NCI-H2107 (cell line): ENCODE results near the gene MEX3C.

Experiments used
- DNase-seq: peaks from one replicate; lab custom pipeline; 2025; lab: John Stamatoyannopoulos, UW

MEX3C gene

DNA sequence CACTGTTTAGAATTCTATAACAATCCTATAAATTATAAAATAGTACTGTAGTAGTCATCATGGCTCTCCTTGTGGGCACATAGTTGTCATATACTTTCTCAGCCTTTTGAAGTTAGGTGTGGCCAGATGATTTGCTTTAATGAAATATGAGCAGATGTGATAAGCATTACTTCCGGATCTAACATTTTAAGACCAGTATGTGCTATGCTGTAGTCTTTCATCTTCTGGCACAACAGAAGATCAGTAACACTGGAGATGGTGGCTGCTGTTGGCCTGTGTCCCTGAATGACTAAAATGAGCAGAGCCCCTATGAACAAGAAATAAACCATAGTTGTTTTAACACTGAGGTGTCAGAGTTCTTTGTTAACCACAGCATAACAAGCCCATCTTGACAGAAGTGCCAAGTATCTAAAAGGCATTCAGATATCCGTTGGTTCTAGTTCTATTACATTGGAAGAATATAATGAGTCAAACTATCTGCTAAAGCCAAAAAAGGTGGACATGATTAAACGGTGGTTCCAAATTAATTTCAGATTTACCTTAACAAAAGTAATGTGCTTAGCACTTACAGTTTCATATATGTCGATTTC lies 6.3 kb downstream of the MEX3C start:
- DNase-seq = no peak

DNA sequence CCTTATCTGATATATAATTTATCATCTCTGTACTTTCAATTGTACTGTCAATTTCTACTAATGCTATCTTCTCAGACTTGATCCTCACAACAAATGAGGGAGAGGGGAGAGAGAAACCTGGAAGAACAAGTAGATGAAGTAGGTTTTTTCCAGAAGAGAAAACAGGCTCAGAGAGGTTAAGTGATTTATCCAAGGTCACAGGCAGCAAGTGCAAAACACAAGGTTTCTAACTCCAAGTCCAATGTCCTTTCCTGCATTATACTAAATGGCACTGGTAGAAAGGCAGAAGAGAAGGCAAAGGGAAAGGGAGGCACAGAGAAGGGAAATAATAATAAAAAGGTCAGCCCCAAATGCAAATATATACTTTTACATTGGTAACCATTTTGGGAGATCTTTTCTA lies 7.5 kb downstream of the MEX3C start:
- DNase-seq = no peak

DNA sequence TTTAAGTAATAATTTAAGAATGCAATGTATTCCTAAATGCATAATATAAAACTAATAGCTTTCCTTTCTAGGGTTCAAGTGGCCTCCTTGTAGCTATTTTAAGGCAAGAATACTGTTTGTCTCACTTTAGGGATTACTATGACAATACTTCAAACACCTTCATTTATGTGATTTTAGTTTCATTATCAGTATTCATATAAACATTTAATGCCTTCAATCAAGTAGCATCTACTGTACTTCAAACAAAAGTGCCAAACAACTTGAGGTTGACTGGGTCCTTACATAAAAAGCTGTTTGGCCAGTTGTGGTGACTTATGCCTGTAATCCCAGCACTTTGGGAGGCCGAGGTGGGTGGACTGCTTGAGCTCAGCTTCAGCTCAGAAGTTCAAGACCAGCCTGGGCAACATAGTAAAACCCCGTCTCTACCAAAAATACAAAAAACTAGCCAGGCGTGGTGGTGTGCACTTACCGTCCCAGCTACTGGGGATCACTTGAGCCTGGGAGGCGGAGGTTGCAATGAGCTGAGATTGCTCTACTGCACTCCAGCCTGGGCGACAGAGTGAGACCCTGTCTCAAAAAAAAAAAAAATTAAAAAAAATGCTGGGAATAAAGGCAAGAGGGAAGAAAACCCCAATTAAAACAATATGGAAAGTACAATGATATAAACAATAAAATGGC lies 9.3 kb downstream of the MEX3C start:
- DNase-seq = no peak

DNA sequence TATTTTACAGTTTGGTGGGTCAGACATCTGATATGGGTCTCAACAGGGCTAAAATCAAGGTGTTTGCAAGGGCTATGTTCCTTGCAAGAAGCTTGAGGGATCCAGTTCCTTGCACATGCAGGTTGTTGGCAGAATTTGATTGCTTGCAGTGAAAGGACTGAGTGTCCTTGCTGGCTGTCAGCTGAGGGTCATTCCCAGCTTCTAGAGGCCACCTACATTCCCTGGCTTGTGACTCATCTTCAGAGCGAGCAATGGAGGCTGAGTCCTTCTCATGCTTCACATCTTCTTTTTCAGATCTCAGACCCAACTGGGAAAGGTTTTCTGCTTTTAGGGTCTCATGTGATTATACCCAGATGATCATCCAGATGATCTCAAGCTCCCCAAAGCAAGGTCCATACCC lies 12.4 kb downstream of the MEX3C start:
- no peak for DNase-seq

DNA sequence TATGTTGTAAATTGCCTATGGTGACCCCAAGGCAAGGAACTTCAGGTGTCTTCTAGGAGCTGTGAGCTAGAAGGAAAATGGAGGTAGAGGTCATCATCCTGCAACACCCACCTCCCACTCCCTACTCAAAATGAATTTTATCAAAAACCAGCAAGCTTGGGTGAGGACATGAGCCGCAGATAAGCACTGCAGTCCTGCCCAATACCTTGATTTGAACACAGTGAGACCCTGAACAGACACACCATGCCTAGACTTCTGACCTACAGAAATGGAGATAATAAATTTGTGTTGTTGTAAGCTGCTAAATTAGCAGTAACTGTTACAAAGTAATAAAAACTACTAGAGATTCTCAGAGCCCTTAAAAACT lies 13.4 kb downstream of the MEX3C start:
- DNase-seq = no peak

DNA sequence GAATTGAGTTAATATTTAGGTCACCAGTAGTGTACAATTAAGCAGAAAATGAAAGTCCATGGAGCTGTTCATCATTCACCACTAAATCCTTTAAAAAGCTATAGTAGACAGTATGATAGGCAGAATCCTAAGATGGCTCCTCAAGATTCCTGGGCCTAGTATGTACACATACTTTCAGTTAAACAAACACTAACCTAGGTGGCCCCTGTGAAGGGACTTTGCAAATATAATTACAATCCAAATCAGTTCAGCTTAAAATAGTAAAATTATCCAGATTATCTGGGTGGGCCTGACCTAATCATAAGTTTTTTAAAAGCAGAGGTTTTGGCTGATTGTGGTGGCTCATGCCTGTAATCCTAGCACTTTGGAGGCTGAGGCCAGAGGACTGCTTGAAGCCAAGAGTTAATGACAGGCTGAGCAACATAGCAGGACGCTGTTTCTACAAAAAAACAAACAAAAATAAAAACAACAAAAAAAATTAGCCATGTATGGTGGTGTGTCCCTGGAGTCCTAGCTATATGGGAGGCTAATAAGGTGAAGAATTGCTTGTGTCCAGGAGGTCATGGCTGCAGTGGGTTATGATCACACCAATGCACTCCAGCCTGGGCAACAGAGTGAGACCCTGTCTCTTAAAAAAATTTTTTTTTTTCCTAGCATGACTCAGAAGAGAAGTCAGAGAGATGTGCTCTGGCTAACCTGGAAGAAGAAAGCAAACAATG lies 13.9 kb downstream of the MEX3C start:
- no peak for DNase-seq

DNA sequence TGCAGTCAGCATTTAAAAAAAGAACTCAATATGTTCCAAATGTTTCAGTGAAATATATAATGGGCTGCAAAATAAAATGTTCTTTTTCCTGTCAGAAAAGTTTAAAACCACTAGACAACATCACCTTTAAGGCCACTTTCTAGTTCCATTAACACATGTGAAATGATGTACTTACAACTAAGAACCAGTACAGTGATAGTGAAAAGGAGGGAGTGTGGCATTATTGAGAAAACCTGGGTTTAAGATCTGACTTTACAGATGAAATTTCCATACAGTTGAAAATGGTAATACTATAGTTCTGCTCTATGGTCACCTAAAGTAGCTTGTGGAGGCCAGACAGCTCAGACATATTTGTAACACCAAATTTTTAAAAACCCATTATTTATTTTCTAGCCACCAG lies 14.7 kb downstream of the MEX3C start:
- no peak for DNase-seq

DNA sequence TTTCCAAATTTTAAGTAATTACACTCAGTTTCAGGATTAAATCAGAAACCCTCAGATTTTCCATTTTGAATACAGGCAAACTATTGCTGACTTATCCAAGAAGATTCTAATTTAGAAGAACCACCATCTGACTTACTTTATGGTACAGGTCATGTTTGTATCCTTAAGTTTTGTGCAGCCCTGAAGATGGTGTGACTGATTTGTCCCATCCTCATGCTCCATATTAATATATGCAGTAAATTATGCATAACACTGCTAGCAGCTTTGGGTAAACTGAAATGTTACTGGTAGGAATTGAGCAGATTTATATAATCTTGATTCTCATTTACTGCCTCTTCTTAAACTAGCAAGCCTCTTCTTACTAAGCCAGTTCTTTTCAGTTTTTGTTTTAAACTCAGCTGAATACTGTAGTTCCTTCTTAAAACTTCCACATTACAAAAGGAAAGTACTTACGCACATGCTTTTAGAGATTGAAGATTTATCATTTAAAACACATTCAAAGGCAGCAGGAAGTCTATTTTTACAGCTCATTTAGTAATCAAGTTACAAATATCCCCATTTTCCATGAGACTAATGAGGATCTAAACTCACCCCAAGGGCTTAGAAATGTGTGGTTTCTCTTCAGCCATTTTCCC lies 25.7 kb downstream of the MEX3C start:
- DNase-seq = no peak

DNA sequence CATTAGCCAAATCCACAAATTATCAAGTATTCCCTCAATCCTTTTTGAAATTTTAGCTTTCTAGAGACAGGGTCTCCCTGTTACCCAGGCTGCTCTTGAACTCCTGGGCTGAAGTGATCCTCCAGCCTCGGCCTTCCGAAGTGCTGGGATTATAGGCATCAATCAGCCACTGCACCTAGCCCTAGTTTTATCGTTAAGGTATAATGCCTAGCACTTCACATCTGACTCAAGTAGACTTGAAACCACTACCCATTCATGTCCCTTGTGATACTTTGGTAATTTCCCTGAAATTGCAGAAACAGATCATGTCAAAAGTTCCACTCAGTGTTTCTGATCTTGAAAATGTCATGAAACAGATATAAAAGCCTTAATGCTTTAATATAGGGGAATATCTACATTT lies 26.3 kb downstream of the MEX3C start:
- no peak for DNase-seq

DNA sequence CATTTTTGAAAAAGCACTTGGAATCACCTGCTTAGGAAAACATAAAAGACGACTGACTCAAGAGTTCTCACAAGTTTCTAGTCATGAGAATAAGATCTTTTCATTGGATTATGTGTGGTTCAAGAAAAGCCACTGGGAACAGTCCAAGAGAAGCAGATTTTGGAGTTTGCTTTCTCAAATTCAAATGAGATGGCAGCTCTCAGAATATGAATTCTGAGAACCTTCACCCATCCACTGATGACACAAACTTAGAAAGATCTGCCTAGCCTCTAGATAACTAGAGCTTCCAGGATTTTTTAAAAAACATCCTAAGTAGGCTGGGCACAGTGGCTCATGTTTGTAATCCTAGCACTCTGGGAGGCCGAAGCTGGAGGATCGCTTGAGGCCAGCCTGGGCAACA lies 26.8 kb downstream of the MEX3C start:
- DNase-seq = no peak

DNA sequence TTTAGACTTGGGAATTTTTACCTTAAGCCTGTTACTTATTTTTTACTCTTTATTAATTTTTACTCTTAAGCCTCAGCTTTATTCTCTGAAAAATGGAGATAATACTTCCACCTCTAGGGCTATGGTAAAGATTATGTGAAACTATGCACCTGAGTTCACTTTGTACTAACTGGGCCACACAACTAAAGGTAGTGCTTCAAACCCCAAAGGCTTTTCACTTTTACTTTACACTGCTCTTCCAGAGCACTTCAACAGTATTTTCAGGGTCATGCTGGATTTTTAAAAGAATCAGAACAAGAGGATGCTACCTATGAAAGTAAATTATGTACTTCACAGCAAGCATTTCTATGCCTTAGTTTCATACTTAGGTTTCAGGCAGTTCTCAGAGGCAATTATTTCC lies 27.8 kb downstream of the MEX3C start:
- no peak for DNase-seq

DNA sequence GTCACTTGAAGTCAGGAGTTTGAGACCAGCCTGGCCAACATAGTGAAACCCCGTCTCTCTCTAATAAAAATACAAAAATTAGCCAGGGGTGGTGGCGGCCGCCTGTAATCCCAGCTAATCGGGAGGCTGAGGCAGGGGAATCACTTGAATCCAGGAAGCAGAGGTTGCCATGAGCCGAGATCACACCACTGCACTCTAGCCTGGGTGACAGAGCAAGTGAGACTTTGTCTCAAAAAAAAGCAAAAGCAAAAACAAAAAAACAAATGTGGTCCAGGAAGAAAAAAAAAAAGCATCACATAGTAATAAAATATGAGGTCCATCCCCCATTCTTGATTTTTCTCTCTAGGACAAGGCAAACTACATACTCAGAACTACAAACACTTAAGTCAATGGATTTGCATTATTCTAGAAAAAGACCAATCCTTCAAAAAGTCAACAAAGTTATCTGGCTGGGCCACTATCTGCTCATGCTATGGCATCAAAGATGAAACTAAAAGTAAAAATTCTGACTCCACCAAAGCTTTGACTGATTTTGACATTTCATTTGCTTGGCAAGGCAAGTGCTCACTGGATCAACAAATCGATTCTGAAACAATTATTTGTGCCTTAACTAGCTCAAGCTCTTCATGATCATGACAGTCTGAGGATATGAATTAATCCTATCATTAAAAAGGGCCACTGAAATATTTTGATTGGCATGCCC lies 28.4 kb downstream of the MEX3C start:
- DNase-seq = no peak

DNA sequence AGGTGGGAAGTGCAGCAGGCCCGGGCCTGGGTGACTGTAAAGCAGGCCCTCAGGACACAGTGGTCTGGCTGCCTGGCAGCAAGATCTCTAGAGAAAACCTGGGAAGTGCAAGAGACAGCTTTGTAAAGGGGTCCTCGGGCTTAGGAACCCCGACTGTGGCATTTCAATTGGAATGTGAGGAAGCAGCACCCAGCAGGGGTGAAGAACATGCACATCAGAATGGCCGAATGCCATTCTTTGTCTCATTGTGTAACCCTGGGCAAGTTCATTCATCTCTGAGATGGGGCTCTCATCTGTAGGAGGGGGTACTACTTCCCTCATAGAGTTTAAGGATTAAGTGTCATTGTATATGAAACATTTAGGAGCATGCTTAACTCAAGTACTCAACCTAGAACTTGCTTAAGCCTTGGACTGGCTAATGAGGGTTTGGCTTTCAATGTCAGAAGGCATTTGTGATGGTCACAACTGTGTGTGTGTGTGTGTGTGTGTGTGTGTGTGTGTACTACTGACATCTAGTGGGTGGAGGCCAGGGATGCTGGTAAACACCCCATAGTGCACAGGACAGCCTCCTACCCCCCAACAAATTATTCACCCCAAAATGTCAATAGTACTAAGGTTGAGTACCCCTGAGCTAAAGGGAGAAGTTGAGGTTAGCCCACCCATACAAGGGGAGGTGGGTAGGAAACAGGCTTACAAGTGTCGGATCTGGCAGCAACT lies 29.3 kb downstream of the MEX3C start:
- no peak for DNase-seq

DNA sequence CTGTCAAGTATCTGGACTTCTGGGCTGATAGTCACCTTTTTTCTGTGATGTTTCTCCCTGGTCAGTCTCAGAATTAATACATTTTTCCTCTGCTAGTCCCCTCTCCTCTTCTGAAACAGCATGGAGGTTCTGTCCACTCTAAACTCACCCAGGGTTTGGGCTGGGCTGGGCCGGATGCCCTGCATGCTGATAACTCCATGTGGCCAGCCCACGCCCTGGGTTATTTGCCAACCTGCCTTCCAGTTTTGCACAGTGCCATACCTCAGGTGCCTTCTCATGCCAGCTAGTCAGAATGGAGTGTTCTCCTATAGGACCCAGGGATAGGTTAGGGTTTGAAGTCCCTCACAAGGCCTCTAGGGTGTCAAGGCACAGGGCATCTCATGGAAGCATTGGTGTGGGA lies 32.2 kb downstream of the MEX3C start:
- DNase-seq = no peak

DNA sequence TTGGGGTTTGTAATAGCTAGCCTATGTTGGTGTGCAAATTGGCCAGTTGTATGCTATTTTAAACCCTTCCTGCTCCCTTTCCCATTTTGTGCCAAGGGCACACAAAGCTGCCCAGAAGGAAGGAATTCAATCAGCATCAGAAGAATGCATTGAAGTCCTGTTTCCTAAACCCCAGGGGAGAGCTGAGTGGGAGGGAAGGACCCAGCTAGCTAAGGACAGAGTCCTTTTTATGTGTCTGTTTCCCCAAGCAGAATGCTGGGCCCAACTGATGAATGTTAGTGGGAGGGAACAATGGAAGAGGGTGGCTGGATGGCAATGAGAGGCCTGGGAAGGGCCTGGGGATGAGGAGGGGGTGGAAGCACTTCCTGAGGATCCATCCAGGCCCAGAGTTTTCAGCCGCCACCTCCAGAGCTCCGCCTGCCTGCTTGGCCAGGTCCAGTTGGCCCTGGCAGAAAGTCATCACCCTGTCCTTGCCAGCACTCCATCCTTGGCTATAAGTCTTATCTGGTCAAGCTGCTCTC lies 32.7 kb downstream of the MEX3C start:
- DNase-seq = no peak

DNA sequence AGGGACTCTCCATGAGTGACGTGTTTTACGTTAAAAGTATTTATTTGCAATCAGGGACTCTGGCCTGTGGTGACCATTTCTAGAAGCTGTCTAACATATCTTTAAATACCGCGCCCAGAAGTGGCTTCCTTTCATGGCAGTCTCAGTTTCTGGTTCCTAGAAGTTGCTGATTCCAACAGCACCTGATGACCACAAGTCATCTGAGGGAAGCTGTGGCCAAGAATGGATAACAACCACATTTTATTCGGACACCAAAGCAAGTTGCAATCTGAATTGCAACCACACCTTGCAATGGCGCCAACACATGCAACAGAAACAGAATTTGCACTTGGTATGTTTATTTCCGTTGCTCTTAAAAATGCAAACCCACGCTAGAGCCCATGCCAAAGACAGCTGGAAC lies 33.1 kb downstream of the MEX3C start:
- DNase-seq = no peak

DNA sequence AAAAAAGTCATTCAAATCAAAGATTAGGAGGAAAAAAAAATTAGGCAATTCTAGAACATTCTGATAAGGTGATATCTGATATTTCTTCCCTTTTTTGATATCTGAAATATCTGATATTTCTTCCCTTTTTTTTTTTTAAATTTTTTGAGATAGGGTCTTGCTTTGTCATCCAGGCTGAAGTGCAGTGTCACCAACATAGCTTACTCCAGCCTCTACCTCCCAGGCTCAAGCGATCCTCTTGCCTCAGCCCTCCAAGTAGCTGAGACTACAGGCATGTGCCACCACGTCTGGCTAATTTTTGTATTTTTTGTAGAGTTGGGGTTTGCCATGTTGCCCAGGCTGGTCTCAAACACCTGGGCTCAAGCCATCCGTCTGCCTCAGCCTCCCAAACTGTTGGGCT lies 33.9 kb downstream of the MEX3C start:
- DNase-seq = no peak

DNA sequence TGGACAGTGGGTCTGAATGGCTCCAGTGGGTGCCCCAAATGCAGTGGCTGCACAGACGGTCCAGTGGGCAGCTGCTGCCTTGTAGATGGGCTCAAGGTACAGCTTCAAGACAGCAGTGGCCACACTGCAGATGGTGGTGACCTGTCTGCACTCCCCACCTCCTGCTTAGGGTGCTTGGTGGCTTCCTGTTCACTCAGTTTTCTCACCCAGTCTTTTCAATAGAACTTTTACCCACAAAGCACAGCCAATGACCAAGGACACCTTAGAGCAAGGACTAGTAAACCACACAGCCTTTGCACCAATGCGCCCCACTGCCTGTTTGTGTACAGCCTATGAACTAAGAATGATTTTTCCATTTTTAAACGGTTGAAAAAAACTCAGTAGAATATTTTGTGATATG lies 34.9 kb downstream of the MEX3C start:
- DNase-seq = no peak

DNA sequence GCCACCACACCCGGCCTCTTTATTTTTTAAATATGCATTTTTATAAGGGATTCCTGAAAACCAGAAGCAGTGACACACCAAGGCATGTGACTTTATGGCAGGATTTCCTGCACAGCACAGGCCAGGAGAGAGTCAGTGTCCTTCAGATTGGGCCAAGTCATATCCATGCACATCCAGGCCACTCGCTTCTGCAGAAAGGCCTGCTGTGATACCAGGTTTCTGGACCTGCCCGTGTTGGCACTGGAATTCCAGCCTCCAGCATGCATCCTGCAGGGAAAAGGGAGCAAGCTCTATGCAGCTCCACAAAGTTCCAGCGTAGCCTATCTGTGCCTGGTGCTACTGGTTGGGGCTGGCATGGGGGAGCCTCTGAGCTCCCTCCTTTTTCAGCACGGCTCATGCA lies 36.8 kb downstream of the MEX3C start:
- no peak for DNase-seq

DNA sequence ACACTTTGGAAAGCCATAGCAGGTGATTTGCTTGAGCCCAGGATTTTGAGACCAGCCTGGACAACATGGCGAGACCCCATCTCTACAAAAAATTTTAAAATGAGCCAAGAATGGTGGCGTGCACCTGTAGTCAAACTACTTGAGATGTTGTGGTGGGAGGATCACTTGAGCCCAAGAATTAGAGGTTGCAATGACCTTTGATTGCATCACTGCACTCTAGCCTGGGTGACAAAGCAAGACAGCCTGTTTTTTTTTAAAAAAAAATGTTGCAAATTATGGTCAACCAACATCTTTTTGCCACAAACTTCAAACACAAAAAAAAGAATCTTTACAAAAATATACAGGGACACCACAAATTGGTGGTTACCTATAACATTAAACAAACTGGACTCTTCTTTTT lies 40.3 kb downstream of the MEX3C start:
- DNase-seq = no peak

DNA sequence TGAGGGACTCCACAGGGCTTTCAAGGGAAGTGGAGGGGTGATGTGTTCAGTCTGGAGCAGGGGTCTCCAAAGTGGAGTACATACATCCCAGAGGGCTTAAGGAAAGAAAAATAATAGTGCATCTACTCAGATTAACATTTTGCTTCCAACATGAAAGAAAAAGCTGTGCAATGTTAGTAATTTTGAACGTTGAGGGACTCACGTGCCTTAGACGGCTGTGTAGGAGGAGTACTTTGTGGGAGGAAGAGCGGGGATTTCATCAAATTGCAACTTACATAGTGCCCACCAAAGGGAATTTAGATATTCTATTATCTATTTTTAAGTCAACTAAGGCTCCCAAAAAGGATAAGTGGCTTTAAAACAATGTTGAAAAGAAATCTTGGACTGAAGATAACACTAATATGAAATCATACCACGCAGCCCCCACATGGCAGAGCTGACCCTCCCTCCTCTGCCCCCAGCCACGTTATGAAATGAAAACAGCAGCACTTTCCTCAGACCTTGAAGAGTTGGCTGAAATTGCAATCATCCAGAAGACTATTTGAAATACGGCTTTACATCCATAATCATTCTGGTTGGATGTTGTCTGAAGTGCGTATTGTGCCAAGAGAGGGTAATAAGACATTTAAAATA lies 42.9 kb downstream of the MEX3C start:
- no peak for DNase-seq
